Femur (tissue), 1 donor: ENCODE data around the gene ELAVL4.

ENCODE experiments used
- DNase-seq: peaks from one replicate; pipeline ENCODE4 v3.0.0-alpha.2; 2017

The ELAVL4 gene

DNA sequence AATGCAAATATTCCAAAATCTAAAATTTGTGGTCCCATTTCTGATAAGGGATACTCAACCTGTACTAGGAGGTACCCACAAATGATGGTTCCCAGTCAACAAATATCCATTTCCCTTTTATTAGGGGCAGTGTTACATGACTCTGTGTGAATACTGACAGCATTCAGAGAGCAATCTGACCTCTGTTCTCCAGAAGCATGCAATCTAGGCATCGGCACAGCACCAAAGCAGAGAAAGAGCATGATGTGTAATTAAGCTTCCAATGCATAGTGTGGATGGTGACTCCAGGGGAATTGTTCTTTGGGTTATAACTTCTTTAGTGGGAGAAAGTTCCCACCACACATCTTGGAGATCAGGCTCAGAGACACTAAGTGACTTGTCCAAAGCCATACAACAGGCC, 71.6 kb downstream of the ELAVL4 start:
- DNase-seq = no peak

DNA sequence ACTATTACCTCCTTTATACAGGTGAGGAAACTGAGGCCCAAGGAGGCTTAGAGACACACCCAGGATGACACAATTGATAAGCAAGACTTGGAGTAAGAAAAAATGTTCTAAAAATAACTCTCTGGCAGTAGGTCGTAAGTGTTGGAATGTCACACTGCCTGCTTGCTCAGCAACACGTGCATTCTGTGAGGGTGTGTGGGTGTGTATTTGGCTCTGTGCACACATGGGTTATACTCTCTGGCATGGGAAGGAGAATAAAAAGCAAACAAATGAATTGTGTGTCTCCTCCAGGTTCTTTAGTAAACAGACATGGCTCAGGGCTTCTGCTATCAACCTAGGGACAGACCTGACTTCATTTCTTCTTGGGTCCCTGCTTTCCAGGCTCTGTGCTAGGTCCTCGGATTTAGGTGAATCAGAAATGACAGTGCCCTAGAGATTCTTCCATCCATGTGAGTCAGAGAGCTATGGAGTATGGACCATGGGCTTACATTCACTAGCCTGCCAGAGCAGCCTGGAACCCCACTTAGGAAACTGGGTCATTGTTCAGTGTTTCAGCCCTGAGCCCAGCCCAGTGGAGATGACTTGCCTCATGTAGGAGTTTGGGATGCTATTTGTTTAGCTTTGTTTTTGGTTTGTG, 72.4 kb downstream of the ELAVL4 start:
- no peak for DNase-seq

DNA sequence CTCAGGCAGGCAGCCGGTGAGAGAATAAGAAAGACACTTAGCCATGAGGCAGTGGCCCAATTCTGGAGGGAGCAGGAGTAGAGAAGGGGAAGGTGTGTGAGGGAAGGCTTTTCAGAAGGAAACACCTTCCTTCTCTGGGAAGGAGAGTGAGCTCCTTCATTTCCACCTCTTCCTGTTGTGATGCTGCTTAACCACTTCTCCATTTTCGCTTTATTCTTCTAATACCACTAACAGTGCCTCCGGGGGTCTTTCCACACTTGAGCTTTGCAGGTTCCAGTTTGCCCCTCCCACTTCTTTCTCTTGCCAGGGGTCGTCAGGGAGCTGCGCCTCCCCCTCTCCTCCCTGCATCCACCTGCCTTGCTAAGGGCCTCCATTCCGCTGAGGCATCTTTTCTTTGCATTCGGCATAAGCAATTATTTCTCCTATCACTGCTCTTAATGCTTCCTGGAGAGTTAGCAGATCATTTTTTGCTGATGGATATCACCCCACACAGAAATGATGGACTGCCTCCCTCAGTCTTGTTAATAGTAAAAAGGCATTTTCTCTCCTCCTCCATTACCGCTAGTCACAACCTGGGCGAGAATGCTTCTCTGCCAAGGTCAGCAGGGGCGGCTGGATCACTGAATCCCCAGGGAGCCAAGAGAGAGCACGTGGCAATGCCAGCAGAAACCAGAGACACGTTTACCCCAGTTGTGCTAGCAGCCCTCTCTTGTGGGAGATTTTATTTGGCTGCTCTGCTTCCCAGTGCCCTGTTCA, 74.8 kb downstream of the ELAVL4 start:
- DNase-seq = no peak

DNA sequence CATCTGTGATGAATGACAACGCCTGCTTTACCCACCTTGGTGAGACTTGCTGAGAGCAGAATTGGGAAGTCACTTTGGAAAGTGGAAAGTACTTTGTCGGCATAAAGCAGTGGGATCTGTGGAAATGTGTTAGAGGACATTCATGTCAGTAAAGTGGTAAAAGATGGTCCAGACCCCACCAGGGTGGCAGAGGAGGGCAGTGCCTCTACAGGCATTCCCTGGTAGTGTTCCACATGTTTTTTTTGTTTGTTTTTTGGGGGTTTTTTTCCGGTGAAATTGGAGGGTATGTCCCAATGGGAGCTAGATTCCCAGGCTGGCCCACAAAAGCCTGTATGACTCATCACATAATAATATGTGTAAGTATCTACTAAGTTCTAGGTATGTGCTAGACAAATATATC, 80.6 kb downstream of the ELAVL4 start:
- DNase-seq = no peak

DNA sequence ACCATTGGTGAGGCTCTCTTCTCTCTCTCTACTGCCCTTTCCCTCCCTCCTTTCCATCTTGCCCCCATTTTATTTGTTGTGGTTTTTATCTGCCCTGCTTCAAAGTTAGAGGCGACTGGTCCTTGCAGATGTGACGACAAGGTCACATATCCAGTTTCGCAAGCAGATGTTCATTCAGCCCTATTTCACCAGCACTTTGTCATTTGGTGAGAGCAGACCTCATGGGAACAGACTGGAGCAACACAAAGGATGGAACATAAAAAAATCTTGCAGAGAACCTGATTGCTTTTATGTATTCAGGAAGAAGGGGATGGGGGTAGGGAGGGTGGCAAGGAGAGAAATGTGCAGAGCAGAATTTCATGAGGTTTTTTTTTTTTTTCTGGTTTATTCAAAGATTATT, 84.3 kb downstream of the ELAVL4 start:
- no peak for DNase-seq

DNA sequence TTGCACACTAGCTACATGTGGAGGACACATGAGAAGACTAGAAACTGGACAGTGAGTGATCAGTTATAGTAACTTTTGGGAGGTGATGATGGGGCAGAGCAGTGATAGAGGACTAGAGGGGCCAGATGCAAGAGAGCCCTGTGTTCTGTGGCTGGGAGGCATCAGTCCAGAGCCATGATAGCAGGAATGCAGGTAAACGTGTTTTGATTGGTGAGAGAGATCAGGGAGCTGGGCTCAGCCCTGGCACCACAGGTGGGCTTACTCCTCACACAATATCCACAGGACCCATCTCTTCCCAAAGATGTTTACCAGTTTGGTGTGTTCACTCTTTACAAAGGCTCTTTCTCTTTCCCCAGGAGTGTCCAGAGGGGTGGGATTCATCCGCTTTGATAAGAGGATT, 86.5 kb downstream of the ELAVL4 start:
- DNase-seq = no peak

DNA sequence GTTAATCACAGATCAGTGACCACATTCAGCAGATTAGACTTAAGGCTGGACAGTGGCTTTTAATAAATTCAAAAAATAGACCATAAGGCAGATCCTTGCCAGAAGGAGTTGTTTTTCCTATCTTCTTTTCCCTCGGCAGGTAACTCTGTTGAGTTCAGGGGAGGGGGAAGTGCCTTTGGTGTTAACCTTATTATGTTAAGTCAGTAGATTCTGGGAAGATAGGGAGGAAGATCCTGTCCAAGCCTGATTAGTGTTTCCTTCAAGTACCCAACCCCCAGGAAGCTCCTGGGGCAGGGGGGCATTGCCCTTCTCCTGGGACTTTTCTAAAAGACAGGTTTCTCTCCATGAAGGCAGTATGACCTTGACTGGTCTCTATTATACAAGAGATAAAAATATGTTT, 87.4 kb downstream of the ELAVL4 start:
- DNase-seq = no peak

DNA sequence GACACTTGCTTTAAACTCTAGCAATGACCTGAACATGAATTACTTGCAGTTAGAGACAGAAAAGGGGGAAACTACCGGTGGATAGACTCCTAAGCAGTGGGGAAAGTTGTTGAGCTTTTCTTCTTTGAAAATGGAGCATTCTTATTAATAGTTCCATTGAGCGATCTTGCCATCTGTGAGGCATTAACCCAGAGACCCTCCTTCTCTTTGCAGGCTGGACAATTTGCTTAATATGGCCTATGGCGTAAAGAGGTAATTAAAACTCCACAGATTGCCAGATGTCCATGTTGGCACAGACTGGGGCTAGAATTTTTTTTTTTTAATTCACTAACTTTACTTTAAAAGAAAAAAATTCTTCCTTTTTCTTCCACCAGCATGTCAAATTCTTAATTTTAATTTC, 88.5 kb downstream of the ELAVL4 start:
- no peak for DNase-seq

DNA sequence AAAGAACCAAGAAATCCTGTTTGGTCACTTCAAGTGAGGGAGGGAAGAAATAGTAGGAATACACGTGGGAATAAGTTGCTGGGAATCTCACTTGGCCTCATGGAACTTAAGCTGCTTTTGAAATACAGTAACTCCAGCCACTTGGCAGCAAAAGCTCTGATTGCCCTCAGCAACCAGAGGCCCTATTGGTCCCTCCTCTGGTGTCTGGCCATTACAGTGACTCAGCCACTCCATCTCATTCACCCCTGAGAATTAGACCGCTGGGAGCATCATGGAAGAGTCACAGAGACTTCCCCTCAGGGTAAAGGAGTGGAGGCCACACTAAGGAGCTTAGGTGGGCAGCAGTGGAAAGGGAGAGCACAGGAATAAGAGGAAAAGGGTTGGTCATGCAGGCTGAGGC, 99.6 kb downstream of the ELAVL4 start:
- no peak for DNase-seq

DNA sequence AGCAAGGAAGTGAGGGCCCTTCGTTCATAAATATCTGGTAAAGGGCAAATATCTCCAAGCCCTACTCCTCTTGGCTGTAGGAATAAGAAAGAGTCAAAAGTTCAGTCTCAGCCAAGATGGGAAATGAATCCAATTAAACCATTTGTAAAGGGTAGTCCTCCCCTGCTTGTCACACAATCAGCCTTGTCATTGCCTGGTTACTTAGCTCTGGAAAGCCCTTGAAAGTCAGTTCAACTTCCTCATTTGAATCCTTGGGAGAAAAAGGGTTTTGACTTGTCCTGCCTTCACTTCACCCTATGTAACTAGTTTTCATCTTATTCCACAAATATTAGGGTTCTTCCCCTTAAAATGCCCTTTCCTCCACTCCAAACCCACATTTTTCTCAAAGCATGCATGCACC, 100.0 kb downstream of the ELAVL4 start:
- DNase-seq = no peak

DNA sequence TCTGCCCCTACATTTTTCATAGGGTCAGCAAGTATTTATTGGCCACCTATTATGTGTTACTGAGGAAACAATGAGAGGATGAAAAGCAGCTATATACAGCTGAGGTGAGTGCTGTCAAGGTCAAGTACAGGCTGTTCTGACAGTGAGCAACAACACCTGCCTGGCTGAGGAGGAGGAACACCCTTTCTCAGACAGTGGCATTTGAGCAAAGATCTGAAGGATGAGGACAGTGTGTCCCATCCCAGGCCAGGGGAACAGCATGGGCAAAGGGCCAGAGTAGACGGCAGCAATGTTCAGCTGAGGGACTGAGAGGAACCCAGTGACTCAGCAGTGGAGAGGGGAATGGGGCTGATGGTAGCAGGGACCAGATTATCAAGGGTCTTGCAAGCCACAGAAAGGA, 101.0 kb downstream of the ELAVL4 start:
- DNase-seq = no peak

DNA sequence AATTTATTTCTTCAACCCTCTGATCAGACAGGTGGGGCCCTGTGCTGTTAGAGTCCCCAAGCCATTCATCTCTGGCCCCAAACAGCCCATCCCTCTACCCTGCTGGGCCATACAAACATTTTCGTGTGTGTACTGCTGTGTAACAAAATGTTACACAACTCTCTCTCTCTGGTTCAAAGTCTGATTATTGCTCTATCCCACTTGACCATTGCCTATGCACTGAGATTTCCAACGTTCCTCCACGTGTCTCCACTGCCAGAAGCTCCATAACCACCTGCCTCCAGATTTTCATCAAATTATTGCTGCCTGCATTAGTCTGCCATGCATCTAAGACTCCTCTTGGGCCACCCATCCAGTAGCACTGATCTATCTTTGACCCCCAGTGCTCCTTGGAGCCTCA, 104.8 kb downstream of the ELAVL4 start:
- DNase-seq = no peak

DNA sequence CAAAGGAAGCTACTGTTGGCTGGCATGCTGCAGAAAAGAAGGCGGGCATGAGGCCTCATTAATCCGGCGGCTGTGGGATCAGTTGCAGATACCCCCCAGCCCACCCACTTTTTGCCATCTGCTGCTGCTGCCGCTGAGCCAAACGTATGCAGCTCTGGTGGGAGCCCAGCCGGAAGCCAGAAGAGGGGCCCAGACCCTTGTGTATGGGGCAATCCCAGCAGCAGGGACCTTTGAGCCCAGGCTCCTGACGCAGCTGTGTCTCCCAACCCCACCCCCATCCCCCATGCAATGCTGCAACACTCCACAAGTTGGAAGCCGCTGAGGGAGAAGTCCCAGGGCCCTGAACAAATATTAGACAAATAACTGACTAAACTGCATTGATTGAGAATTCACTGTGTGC, 106.0 kb downstream of the ELAVL4 start:
- DNase-seq = no peak

DNA sequence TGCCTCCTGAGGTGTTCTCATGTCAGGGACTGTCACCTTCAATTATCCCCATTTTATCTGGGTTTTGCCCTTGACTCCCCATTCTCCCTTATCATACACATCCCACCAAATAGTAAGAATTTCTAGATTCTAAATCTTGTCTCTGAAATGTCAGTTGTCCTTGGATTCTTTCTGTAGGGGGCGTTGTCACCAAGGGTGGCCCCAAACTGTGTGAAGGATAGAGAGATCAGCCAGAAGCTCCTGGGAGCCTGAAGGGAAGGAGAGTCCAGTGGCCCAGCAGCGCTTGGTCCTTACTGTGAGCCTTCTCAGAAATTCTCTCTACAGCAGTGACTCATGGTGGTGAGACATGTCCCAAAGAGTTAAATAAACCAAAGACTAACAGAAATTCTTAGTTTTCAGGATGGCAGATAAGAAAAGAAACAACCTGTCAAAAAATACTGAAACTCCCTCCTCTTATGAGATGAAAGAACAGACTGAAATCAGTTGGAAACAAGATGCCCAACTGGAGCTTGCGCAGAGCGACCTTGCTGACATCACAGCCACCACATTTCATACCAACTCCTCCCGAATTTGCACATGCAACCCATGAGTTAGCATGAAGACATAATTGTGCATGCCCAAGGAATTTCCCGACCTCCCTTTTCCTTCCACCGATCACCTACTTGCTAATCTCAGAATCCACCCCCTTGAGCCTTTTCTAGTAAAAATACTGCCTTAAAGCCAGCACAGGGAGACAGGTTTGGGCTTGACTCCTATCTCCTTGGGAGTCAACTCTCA, 109.8 kb downstream of the ELAVL4 start:
- DNase-seq = no peak

DNA sequence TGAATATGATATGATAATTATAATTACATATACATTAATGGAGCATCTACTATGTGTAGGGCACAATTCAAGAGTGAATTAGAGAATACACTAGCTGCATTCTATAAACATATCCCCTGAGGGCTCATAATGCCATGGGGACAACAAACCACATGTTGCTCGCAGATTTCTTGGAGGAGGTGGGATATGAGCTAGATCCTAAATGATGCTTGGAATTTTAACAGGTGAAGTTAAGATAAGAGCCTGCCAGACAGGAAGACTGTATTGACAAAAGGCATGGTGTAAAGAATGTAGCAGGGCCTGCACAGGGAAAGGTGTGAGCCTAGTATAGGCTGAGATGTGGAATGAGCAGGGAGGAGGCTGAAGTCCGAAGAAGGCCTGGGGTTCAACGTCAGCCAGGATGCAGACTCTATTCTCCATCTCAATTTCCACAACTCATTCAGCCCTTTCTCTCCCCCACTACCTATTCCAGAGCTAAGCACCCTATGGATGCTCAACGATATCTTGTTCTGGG, 120.2 kb downstream of the ELAVL4 start:
- no peak for DNase-seq

DNA sequence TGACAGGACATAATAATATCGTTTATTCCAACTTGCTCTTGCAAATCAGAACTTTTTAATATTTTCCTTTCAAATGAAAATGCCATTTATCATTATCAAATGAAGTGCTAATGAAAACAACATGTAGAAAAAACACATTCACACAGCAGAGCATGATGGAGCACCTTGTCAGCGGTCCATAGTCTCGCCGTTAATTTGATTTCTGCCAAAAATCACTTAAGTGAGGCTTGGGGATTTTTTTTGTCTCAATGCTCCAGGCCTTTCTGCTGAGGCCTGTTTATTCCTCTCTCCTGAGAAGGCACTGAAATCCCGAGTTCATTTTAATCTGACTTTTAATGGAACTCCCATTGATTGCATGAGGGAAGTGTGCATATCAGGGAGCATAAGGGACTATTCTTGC, 122.5 kb downstream of the ELAVL4 start:
- DNase-seq = no peak

DNA sequence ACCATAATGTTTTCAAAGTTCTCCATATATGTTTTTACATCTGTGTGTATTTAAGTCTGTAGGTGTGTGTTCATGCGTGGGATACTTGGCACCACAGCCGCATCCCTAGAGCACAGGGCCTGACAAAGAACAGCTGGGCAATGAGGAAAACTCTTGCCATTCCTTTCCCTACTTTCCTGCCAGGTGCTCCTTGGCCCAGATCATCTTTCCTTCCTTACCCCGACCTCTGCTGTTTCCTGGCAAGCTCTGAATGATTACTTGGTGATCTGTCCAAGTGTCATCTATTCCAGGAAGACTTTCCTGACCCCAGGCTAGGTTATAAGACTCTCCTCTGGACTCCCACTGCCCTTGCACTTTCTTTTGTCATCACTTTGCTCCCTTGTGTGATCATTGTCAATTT, 123.6 kb downstream of the ELAVL4 start:
- no peak for DNase-seq

DNA sequence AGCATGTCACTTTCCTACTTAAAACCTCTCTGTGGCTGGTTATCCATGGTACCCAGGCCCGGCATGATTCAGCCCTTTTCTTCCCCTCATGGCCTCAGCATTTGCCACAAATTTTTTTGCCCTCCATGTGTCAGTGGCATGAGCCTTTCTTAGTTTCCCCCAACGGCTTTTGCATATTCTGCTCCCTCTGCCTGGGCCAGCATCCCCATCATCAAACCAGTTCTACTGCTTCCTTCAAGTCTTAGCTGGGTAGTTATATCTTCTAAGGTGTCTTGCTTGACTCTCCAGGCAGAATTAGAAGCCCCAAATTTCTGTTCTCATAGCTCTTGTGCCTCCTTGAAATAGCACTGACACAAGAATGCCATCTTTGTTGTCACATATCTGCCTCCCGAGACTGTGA, 127.9 kb downstream of the ELAVL4 start:
- no peak for DNase-seq

DNA sequence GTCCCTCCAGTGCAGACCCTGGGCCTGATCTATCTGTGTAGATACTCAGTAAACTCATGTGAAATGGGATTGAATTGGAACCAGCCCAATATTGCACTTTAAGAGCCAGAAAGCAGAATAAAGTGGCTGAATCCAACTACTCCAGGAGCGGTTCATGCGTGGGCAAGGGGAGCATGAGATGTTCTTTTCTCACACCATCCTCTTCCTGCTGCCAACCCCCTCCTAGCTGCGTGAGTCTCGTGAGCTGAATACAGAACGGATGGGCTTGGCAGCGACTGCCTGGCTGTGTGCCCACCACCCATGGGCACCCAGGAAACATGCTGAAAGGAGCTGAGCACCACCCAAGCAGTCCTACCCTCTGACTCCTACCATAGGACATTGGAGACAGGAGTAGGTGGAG, 128.3 kb downstream of the ELAVL4 start:
- no peak for DNase-seq

DNA sequence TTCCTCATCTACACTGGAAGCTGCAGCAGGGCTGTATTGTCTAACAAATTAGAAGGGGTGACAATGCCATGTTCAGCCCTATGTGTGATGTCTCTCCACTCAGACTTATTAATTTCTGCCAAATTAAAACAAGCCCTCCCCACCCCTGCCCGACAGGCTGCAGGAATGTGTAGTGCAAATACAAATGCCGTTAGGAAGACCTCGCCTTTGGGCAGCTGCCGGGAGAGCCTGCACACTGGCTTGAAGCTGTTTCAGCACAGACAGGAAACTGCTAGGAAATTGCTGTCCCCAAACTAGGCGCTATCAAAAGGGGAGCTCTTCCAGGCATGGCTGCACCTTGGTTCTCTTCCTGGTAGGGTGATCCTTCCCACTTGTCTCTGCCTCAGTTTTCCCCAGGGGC, 135.2 kb downstream of the ELAVL4 start:
- no peak for DNase-seq

DNA sequence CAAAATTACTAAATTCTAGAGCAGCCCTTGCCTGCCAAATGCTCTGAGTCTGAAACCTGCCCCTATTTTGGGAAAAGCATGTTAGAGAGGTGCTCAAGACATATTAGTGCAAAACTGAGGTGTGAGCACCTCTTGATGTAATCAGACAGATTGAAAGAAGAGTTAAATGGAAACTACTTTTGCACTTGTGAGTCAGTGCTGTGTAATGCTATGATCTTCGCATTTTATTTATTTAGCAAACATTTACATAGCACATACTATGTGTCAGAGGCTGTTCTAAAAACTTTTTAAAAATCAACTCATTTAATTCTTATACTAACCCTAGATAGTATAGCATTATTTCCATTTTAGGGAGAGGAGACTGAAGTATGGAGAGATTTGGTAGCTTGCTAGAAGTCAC, 138.1 kb downstream of the ELAVL4 start:
- DNase-seq = no peak

DNA sequence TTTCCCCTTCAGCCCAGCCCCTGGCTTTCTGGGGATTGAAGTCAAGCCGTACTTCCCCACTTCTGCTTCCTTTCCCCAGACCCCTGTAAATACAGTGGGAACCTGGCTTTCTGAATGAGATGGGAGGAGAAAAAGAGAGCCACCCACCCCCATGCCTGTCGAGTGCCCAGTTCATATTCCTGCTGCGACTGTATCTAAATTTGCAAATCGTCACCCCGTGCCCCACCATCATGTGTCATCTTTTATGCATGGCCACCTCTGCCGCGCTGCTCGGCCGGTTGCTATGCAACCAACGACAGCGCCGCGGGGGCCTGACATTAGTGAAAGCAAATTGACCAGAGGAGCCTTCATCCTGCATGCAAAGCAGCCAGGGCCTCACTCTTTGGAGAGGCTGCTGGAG, 143.0 kb downstream of the ELAVL4 start:
- DNase-seq = no peak

DNA sequence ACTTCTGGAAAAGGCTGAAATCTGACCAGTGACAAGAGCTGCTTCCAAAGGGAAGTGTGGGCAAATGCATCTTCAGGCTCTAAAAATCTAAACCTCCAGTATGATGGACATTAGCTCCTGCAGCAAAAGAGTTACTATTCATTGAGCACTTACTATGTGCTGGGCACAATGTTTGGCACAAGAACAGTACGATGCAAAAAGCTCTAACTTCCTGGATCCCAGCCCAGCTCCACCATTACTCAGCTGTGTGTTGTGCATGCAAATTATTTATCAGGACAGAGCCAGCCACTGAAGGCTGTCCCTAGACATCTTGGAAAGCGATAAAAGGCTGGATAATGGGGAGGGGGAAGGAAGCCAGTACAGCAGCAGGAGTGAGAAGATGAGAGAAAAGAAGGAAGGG, 143.5 kb downstream of the ELAVL4 start:
- DNase-seq = no peak
